GM19395 (cell line): Measurements from ENCODE around the gene RACK1.

Source experiments
- ATAC-seq: cut with Tn5 transposase; IDR thresholded peaks from one replicate; pipeline ENCODE4 v1.9.1; 2021; ENCODE audit warnings: mild to moderate bottlenecking, moderate library complexity; ENCODE audit not compliant: unreplicated experiment

Gene RACK1

GRCh38 chr5:181234455-181235306, 9.0 kb downstream of the RACK1 start:
- no peak for ATAC-seq

GRCh38 chr5:181233801-181234454, 9.8 kb downstream of the RACK1 start:
- no peak for ATAC-seq

- no peak for ATAC-seq
Observed at GRCh38 chr5:181233088-181233800, 10.5 kb downstream of the RACK1 start.

GRCh38 chr5:181232593-181232992, 11.1 kb downstream of the RACK1 start:
- no peak for ATAC-seq

GRCh38 chr5:181231432-181231831, 12.3 kb downstream of the RACK1 start:
- no peak for ATAC-seq

GRCh38 chr5:181230551-181230950, 13.2 kb downstream of the RACK1 start:
- no peak for ATAC-seq

GRCh38 chr5:181229996-181230395, 13.7 kb downstream of the RACK1 start:
- no peak for ATAC-seq

GRCh38 chr5:181224390-181225229, 19.1 kb downstream of the RACK1 start:
- no peak for ATAC-seq

GRCh38 chr5:181223729-181224389, 19.8 kb downstream of the RACK1 start:
- ATAC-seq: no peak

- peak; percentile 70 for ATAC-seq
Observed at GRCh38 chr5:181223058-181223728, 20.5 kb downstream of the RACK1 start, which contains the start of gene TRIM41. Gene TRIM41 (plus strand): TSS chr5:181223281. CDS start chr5:181224000, 719 bp downstream.

- peak; percentile 7 for ATAC-seq
Observed at GRCh38 chr5:181222630-181223057, 21.1 kb downstream of the RACK1 start.

GRCh38 chr5:181221792-181222629, 21.7 kb downstream of the RACK1 start:
- peak; percentile 37 for ATAC-seq

GRCh38 chr5:181221105-181221791, 22.5 kb downstream of the RACK1 start:
- ATAC-seq: no peak

- no peak for ATAC-seq
Observed at GRCh38 chr5:181220178-181220515, 23.6 kb downstream of the RACK1 start.

GRCh38 chr5:181219262-181220177, 24.2 kb downstream of the RACK1 start:
- ATAC-seq: no peak

GRCh38 chr5:181218795-181219124, 24.9 kb downstream of the RACK1 start:
- no peak for ATAC-seq

GRCh38 chr5:181217803-181218062, 26.0 kb downstream of the RACK1 start:
- no peak for ATAC-seq
